Stimulated activated CD4-positive, alpha-beta T cell treated with anti-CD3 and anti-CD28 coated beads, TNF-alpha, amount 100 ng/mL, for 48 hours (primary cell): ENCODE measurements around the gene SLC10A3.
A peak's percentile ranks its signal among the peaks of the same experiment; 100 is the strongest.
"Not testable (repeated sequence)": the region's sequence is repeated elsewhere in the genome, so short reads cannot be mapped to it uniquely, and the experiment has no call there.

Experiments
- DNase-seq, 3 donors: peaks; one replicate each; pipeline ENCODE4 v3.0.0-alpha.2; 2020; ENCODE audit warnings: low read depth in 3 of 3

The SLC10A3 gene

DNA sequence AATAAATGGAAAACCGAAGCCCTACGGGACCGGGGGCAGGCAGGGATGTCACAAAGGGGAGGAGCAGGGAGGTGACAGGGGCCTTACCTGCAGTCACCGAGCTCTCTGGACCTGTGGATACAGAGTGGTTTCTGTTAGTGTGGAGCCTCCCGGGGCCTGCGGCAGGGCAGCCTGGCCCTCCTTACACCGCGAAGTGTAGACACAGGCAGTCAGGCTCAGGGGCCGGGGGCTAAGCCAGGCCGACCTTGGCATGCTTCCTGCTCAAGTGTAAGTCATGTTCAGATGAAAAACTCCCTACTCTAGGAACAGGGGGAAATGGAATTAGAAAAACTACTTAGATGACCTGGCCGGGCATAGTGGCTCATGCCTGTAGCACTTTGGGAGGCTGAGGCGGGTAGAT is 21.3 kb upstream of the SLC10A3 start:
- DNase-seq, result no peak

DNA sequence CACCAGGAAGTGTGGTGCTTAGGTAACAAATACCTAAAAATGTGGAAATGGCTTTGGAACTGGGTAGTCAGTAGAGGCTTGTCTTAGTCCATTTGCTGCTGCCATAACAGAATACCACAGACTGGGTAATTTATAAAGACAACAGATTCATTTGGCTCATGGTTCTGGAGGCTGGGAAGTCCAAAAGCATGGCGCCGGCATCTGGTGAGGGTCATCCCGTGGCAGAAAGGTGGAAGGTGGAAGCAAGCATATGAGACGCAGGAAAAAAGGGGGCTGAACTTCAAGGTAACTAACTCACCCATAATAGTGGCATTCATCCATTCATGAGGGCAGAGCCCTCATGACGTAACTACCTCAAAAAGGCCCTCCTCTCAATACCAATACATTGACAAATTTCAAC is 19.0 kb upstream of the SLC10A3 start:
- no peak for DNase-seq

- DNase-seq, result no peak
Measured at GRCh38 chrX:154508384-154508745, 17.9 kb upstream of the SLC10A3 start.

DNA sequence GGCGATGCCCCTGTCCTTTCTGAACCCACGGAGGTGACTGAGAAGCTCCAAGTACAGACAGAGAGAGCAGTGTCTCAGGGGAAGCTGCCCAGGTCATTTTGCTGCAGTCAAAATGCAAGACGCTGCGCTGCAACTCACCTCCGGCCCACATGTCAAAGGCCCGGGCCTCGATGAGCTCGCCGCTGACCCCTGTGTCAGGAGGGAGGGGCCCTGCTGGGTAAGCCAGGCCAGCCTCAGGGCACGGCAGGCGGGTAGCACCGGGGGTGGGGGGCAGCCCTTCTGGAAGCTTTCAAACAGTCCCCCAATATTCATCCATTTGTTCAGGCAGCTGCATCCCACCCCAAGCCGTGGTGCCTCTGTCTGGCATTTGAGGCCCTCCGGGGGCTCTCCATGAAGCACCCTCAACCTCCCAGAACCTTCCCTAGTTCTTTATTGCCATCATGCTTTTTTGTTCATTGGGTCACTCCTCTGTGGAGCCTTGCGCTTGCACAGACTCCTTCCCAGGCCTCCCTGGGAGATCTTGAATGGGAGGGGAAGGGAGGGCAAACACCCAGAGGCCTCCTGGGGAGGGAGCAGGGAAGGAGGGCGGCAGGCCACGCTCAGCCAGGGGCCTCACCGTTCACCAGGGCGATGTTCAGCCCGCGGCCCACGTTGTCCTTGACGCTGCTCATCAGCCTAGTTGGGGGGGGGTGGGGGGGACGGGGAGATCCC is 17.4 kb upstream of the SLC10A3 start:
- no peak for DNase-seq

DNA sequence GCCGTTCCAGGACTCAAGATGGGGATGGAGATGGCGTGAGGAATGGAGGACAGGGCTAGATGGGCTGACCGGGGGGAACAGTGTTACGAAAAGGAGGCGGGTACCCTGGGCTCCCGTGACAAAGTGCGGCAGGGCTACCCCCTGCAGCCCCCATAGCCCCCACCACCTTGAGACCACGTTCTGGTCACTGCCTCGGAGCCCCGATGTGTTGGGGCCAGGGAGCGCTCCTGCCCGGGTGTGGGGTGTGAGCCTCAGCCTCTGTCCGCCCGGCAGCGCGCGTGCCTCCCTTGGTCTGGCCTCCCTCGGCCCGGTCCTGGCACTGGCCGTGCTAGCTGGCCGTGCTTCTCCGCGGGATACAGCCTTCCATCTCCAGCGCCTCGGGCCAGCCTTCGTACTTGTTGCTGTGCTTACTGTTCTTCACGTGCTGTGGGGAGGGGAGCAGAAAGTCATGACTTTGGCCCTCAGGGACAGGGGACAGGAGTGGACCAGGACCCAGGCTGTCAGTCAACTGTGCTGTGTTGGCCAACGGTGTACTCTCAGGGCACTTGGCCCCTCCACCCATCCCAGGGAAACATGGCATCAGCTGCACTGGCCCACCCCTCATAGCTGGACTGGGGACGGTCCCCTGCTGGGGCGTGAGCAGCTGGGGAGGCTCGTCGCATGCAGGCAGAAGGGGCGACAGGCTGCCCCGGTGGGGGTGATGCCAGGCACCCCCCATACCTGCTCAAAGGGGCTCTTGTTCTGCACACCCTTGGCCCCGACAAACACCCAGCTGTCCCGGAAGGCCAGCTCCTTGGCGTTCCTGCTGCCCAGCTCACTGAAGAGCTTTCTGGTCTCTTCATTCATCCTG is 16.3 kb upstream of the SLC10A3 start:
- no peak for DNase-seq

GRCh38 chrX:154505734-154506133 is 15.3 kb upstream of the SLC10A3 start:
- no peak for DNase-seq

GRCh38 chrX:154502989-154503388 is 12.6 kb upstream of the SLC10A3 start:
- DNase-seq, result no peak

DNA sequence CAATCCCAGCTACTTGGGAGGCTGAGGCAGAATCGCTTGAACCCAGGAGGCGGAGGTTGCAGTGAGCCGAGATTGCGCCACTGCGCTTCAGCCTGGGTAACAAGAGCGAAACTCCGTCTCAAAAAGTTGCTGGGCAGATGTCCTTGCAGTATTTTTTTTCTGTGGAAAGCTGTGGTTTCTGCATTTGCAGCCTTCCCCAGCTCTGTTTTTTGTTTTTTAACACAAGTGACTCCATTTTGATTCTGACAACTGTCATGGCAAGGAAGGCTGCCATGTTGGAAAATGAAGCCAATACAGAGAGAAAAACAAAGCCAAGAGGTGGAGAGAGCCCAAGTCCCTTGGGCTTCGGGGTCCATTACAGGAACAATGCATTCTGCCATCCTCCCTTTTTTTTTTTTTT is 11.7 kb upstream of the SLC10A3 start:
- DNase-seq, result no peak

- not testable (repeated sequence) for DNase-seq
Measured at GRCh38 chrX:154501423-154501822, 11.0 kb upstream of the SLC10A3 start.

DNA sequence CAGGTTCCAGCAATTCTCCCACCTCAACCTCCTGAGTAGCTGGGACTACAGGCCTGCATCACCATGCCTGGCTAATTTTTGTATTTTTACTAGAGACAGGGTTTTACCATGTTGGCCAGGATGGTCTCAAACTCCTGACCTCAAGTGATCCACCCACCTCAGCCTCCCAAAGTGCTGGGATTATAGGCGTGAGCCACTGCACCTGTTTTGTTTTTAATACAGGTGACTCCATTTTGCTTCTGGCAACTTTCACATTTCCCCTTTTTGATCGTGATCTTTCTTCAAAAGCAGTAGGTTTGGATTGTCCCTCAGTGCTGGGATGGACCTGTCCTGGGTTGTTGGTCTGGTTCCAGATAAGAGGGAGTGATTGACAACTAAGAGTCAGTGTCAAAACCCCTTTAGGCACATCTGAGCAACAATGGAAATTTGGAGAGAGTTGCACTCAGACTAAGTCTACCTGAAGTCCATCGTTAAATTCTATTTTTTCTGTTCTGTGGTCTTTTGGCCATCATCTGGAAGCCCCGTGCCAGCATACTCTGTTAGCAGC is 6.2 kb upstream of the SLC10A3 start:
- DNase-seq, result not testable (repeated sequence)

GRCh38 chrX:154495472-154495922 is 5.1 kb upstream of the SLC10A3 start:
- no peak for DNase-seq

- DNase-seq, result no peak
Measured at GRCh38 chrX:154494715-154495114, 4.3 kb upstream of the SLC10A3 start.

GRCh38 chrX:154490021-154490413 is 412 bp downstream of the SLC10A3 start:
- no peak for DNase-seq

DNA sequence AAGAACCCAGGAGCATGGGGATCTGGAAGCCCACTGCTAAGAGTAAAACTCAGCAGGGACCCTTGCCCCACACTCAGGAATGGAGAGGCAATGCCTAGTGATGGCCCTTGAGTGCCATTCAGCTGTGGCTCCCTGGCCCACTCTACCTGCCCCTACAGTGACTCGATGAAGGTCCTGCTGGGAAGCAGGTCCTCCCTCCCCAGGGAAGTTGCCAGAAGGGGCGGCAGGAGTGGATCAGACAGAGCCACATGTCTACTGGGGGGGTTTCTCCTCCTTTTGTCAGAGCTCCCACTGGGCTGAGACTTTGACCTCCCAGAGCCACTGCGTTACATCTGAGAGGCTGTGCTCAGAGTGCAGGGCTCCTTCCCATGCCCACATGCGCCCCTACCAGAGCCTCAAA is 1.2 kb downstream of the SLC10A3 start:
- no peak for DNase-seq

DNA sequence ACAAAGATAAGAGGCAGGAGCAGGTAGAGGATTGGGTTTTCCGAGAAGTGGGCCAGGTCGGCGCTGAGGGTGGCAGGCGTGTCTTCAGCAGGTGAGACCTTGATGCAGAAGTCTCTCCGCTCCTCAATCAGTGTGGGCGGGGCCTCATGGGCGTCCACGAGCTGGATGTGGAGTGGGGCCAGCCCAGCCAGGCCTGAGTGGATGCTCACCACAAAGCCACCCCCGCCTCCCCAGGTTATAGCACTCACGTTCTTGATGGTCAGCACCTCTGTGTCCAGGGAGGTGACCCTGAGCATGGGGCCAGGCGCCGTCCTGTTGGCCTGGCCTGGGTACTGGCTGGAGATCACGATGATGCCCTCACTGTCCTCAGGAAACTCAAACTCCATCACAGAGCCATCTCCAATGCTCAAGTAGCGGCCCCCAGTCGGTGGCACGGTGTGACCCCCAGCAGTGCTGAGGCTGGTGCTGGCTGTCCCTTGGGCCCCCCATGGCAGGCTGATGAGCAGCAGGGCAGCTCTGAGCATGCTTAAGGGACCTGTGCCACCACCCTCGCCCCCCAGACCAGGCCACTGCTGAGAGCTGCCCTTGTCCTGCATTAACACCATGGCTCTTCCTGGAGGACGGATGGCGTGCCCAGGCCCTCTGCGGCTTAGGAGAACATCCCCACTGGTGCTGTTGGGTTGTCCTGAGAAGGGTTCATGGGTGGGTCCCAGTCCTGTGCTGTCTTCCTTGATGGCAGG is 1.9 kb downstream of the SLC10A3 start:
- DNase-seq, result no peak

DNA sequence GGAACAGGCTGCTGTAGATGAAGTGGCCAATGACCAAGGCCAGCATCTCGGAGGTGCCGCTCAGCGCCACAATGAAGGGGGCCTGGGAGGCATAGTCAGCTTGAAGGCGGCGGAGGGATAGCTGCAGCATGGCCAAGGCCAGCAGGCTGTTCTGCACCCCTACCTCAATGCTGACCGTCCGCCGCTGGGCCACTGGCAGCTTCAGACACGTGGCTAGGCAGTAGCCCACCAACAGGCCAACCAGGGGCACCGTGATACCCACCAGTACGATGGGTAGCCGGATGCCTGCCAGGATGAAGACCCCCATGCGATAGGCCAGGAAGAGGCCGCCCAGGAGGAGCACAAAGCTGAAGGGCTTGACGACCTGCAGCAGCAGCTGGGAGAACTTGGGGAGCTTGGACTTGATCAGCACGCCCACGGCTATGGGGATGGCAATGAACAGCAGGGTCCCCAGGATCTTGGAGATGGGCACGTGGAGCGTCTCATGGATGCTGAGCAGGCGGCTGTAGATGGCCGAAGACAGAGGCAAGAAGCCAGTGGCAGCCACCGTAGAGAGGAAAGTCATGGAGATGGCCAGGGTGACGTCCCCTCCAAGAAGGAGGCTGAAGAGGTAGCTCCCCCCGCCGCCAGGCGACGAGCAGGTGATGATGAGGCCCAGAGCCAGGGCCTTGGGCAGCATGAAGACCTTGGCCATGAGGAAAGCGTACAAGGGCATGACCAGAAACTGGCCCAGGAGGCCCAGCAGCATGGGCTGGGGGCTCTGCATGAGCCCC is 2.7 kb downstream of the SLC10A3 start:
- no peak for DNase-seq

DNA sequence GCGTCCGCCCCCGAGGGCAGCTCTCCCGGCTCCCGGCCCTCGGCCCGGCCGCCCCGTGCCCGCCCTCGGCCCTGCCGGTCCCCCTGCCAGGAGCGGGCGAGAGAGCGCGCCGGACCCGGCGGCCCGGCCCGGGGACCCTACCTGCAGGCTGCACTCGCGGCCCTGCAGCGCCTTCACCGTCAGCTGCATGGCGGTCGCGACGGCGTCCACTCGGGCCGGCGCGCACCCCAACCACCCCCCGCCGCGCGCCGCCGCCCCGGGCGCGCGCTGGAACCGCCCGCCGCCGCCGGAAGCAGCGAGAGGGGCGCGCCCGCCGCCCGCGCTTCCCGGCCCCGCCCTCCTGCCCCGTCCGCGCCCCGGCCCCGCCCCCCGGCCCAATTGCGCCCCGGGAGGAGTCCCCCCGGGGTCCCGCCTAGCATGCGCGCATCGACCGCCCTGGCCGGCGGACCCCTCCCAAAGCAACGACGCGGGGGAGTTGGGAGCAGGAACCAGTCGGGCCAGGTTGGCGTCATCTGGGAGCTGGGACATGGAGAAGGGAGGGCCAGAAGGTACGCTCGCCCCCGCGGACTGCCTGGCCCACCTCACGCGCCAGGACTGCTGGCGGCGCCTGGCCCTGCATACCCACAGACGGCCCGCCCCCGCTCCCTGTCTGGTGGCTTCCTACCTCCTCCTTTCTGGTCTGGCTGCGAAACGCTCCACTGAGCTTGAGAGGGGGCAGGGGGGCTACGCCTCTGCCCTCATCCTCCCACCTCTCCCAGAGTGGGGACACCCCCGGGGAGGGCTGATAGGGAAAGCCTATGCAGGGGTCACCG is 3.8 kb downstream of the SLC10A3 start, which contains the start of gene UBL4A:
TSS of gene UBL4A (minus strand) at position 220 of the 812 bp plus-strand sequence. CDS start at position 189, 31 bp downstream.
- DNase-seq, result peak in 1 of 3 donors; percentile 41

DNA sequence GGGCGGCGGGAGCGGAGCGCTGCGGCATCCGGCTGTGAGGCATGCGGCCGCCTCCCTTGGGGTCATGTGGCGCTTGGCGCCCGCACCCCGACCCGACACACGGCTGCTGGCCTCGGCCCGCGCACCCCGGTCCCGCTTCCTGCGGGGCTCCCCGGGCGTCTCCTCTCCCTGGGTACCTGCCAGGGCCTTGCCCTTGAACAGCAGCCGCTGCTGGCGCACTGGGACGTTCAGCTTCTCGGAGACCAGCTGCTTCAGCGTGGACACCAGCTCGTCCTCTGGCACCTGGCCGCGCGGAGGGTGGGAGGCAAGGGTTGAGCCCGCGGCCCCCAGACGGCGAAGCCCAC is 4.4 kb downstream of the SLC10A3 start:
- DNase-seq, result no peak

GRCh38 chrX:154485150-154486051 is 5.0 kb downstream of the SLC10A3 start:
- no peak for DNase-seq
